ENCODE data around the gene LRTM1.
A peak's percentile ranks its signal among the peaks of the same experiment; 100 is the strongest.

The LRTM1 gene

DNA sequence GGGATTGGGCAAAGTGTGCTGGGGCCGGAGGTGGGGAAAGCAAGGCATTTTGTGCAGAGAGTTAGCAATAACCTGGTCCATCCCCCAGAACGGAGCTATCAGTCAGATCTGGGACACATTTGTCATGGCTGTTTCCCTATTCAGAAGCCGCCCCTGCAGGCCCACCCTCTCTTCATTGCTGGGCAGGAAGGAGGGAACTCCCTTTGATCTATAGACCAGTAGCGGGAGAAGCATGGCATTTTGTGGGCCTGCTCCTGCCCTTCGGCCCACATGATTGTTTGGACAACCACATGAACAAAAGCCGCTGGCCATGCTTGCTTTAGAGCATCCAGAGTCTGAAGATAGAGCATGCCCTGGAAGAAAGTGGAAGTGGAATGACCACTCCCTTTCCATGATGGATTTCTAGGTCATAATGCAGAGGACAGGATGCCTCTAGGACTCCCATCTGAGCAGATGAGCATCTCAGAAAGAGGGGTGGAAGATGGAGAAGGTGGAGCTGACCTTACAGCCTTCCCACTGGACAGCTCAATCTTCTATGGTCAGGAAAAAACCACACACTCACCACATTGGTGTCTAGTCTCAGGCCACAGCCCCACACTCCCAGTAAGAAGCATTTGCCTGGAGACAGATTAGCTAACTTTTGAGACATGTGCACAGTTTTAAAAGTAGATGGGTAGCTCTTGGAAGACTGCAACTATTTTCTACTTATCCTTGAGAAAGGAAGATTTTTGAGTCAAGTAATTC lies 11.9 kb upstream of the LRTM1 start:
- no peak for DNase-seq

DNA sequence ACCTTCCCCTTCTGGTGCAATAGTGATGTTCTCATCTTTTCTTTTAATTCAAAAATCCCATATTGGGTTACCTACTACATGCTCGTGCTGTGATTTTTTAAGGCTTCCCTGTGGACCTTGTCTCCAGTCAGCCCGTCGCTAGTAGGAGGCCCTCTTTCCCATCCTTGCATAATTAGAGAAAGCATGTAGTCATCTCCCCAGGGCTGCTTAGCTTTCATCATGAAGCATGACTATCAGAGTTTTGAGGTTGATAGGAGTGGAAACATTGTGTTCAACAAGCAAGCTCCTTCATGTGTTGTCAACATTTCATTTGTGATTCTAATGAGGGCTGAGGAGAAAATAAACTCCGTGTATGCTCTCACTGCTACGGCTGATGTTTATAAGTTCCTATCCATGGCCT lies 8.7 kb upstream of the LRTM1 start:
- no peak for DNase-seq

DNA sequence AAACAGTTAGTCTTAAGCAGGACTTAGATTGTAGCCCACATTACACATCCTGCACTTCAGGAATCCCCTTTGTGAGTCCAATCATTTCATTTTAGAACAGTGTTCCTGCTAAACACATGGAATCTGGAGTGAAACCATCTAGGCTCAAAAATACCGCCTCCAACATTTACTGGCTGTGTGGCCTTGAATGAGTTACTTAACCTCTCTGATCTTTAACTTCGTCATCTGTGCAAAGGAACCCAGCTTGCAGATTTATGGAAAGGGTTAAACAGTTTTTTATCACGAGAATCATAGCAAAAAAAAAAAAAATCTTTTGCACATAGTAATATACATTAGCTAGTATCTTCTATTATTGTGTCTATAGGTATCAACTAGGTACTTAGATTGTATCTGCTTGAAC lies 8.0 kb upstream of the LRTM1 start:
- no peak for DNase-seq

DNA sequence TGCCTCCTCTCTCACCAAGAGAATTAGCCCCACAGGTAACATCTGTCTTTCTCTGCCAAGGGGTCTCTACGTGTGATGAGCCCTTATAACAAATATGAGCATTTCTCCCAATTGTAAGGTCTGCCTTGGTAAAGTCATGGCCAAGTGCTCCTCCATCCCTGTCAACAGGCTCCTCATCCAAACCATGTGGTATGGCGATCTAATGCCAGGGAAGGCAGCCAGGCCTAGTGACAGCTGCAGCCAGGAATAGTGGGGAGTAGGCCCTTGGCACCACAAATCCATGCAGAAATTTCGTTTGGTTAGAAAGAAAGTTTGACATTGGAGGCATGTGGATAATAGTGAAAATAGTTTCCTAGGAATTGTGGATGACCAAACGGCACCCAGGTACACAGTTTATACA lies 4.7 kb upstream of the LRTM1 start:
- no peak for DNase-seq

DNA sequence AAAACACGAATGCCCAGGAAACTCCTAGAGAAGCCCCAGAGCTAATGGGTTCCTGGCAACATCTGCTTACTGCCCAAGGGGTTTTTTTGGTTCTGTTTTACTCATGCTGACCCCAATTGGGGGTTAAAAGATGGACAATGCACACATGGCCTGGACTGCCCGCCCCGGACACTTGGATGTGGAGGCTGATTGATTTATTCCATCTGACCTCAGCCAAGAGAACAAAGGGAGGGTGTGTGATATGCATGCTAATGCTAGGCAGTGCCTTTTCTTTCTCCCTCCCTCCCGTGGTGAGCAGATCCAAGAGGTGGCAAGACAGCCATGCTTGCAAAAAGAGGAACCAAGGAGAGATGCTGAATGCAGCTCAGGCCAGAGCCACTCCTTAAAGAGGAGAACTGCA lies 3.3 kb upstream of the LRTM1 start:
- peak; percentile 32 for DNase-seq

DNA sequence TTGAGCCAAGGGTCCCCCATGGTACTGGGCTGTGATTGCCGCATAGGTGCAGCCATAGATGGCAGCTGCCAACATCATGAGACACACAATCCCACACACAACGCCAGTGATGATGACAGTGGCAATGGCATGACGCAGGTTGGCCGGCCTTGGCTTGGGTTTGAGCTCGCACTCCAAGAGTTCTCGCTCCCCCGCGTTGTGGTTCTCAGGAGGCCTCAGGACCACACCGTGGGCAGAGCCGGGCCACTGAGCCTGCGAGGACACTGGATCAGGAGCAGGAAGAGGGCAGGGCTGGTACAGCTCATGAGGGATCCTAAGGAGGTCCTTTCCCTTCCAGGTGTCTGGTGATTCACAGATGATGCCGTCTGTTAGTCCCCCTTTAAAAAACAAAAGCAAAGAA lies 9.3 kb downstream of the LRTM1 start:
- DNase-seq = no peak

DNA sequence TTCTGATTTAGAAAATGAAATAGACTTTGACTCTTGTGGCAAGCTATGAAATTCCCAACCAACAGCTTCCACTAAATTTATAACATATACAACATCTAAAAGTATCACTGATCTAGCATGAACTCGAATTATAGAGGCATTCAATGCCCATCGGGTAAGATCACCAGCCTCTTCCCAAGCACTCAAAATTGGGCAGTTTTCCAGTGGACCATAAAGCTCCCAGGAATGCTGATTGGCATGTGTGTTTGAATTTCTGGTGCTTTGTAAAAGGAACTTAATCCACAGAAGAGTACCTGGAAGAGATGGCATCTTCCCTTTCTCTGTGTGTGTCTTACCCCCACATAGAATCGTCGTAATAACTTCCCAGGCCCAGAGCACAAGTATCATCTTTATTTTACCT lies 10.0 kb downstream of the LRTM1 start:
- DNase-seq = no peak

DNA sequence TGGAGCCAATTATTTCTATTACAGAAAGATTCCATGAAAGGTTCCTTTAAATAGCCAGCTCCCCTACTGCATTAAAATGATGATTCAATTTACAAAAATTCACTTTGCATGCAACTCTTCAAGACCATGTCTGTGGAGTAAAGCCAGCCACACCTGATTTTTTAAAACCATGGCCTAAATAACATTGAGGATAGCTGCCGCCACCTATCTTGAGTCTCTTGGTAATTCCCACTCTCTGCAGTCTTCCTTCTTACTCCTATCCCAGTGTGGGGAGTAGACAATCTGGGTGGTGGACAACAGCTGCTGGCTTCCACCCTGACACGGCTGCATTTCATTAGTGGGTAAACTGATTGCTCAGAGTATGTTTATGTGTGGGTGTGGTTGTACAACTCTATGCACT lies 10.7 kb downstream of the LRTM1 start:
- DNase-seq = no peak

DNA sequence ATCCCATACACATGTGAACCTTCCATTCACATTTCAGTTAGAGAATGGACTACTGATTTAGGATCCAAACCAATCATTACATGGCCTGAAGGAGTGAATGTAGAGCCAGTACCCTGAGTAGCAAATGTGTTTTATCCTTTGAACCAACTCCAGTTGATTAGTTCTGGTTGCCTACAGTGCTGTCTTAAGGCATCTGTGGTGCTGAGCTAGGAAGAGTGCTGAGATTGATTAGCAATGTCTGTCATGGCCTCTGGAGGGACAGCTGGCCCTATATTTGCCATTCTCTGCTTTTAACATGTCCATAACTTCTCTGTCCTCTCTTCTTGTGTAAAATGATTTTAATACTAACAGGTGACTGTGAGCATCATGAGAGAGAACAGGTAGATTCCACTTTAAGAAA lies 11.1 kb downstream of the LRTM1 start:
- DNase-seq = no peak

DNA sequence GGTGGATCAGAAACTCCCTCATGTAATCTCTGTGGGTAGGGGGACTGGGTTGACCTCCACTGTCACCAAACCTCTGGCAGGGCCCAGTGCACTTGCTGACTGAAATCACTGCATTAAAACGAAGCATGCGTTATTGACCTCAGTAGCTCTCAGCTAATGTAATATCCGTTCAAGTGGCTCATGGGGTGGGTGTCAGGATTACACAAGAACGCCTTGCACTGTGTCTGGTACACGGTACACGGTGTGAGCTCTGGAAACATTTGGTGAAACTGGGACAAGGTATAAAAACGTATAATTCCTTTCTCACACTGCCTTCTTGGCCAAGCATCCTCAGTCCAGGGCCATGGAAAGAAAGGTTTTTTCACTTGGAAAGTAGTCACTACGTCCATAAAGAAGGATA lies 11.9 kb downstream of the LRTM1 start:
- DNase-seq = no peak

DNA sequence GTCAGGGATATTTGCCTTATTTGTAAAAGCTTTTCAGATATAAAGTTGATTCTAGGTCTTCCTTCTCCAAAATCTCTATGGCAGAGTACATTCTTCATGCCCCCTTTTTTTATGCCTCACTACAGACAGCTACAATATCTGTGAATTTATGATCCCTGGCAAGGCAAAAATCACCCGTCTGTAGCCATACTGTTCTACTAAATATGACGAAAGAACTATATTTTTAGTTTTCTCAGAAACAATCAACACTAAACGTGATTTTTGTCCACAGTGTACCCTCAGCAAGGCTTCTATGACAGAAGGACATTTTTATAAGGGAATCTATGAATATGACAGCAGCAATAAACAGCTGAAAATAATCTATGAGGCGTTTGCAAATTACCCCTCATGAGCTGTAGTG lies 12.7 kb downstream of the LRTM1 start:
- no peak for DNase-seq

DNA sequence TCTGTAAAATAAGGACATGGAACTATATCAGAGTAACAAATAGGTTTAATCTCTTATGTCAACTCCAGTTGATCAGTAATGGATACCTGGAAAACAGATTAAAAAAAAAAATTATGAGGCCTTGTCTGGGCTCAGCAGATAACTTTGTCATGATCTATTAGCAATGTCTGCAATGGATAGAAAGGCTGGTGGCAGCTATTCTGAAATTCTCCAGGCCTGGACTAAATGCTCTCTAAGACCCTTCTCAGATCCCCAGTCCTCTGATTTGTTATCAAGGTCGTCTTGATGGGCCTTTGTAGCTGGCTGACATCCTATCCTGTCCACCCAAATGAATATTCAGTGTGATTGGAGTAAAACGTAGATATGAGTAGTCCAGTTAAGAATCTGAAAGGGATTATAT lies 13.7 kb downstream of the LRTM1 start:
- DNase-seq = no peak

DNA sequence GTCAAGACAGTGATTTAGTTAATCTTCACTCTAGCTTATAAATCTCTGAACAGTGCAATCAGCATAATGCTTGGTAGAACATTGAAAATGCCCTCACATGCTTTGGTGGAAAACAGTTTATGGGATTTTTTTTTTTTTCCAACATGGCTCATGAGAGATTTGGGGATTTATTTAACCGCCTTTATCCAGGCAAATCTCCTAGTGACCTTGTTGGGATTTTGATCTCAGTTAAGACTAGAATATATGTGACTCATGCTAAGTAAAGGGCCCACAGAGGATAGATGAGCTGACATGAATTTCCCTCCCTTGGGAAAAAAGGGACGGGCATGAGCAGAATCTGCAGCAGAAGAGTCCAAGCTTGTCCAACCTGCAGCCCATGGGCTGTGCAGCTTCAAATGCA lies 18.7 kb downstream of the LRTM1 start:
- no peak for DNase-seq

DNA sequence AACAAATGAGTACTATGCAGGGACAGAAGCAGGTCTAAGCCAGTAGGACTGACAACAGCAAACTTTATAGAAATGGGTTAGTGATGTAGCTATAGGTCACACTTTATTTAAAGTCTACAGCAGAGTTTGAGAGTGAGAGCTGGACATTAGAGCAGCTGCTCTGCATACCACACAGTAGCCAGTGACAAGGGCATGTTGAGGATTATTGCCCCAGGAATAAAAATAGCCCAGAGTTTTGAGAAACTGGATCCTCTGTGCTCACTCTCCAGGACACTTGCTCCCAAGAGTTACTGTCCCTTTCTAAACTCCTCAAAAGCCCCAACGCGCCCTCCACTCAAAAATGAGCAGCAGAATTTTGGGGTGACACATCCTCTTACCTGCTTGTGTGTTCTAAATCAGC lies 21.1 kb downstream of the LRTM1 start:
- no peak for DNase-seq

DNA sequence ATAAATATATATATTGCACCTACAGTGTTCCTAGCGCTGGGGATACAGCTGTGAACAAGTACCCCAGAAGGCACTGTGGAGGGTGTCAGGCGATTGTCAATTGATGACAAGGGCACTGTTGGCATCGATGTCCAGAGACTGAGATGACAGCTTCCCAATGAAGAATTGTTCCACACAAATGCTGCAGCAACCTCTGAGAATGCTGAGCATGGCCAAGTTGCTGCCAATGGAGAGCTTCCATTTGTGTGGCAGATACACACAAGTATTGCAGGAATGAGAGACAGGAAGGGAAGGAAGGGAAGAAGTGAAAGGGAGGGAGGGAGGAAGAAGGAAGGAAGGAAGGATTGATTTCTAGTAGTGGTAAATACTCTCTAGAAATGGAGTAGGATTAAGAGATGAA lies 21.9 kb downstream of the LRTM1 start:
- no peak for DNase-seq

DNA sequence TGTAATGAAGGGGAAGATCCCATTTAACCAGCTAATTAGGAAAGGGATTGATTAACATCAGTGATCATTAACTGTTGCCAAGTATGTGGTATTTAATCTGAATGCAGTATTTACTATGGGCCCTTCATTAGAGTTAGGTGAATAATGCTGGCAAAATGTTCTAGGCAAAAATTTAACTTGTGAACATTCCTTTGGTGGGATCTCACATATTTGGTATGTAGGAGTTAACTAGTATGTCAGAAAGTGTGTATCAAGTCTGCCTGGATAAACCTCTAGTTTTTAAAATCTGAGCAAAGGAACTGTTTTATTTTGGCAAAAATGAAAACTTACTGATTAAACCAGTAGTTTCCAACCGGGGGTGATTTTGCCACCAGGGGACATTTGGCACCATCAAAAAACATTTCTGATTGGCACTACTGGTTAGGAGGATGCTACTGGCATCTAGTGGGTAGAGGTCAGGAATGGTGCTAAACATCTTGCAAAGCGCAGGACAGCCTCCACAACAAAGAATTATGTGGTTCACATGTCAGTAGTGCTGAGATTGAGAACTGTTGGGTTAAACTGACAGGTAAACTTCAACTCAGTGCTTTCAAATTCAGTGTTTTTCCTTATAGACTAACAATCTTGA lies 22.5 kb downstream of the LRTM1 start:
- no peak for DNase-seq

DNA sequence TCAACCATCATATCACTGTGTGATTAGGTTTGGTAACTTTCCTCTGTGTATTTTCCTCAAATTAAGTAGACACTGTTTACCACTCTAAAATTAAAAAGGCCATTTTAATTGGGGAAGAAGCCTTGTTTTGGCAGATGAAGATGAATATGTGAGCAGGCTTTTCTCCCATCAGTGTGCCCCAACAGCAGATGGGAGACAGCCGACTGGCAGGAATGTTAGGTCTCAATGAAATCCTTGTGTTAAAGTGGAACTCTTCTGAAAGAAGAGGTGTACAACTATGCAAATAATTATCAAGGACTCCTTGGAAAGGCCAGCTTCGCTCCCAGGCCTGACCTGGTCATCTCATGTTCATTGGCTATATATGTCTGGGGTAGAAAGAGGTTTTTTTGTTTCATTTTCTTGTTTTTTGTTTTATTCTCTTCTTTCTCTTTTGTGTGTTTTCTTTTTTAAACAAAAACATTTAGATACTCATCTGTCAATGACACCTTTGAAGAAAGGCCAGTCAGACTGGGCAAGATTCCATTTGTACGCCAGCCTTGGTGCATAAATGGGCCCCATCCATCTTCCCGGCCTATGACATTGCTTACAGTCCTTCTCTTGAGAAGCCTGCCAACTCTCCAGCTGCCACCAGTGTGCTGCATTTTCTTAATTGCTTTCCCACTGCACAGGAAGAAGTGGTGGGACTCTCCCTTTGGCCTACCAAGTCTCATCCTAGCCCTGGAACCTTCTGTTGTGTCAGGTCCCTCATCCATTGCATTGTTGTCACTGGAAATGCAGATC lies 25.8 kb downstream of the LRTM1 start:
- no peak for DNase-seq

DNA sequence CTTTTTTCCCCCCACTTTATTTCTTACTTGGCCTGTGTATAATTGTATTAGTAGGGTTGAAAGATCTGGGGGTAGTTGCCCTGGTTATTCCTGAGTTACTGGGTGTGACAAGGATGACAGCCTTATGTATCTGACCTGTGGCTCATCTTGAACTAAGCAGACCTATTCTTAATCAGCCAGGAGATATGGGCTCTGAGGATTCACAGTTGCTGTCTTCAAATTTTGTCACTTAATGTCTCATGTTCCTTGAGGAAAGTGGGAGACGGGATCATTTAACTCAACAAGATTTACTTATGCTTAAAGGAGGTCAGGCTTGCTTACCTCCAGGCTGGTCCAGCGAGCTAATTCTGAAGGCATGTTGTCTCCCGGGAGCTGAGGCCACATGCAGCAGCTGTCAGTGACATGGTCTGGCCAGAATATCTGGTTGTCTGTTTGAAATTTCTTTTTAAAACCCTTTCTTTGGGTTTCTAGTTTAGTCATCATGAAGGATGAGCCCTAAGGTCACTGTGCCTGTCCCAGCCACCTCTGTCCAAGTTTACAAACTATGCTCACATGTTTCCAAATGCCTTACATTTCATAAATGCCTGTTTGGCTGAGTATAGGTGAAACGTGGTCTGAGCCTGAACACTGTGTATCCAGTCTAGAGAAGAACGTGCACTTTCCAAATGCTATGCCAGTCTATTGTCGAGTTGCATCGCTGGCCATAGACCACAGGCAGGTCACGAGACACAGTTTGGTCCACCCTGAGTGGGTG lies 26.8 kb downstream of the LRTM1 start:
- no peak for DNase-seq

DNA sequence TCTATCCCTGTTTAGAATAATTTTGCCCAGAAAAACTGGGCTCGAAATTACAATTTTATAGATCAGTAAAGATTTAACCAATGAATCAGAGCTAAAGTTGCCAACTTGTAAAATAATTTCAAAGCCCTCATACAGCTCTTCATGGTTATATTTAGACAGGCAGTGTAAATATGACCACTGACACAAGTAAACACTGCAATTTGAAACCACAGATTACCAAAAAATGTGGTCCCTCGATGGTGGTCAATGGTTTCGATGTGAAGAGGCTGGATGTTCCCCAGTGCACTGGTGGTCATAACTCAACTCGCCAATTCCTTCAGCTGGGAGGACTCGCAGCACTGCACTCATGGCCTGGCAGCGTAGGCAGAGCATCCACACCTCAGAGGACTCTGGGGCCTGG lies 28.6 kb downstream of the LRTM1 start:
- DNase-seq = no peak

DNA sequence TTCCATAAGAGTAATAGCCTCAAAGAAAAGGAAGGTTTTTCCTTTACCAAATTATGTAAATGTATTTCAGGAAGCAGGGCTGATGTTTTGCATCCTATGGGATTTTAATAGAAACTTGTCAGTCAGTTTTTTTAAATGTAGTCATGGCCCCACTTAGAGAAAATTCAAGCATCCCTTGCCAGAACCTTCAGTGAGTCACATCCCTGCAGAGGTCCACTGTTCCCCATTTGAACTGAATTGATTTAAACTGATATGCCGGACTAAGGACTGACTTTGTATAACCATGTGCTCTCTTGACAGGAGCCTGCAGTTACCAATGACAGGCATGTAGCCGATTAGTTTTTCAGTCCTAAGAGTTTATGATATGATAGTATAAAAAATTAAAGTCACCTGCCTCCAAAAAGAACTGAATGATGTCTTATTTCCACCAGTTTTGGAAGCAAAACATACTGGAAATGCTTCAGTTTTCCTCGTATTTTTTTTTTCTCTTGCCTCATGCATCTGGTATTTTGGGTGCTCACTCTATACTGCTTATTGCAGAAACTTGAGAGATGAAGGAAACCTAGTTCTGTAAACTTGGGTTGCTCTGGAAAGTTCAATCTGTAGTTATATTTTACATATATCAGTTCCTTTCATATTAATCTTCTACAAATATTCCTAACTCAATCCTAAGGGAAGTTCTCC lies 30.7 kb downstream of the LRTM1 start:
- no peak for DNase-seq

DNA sequence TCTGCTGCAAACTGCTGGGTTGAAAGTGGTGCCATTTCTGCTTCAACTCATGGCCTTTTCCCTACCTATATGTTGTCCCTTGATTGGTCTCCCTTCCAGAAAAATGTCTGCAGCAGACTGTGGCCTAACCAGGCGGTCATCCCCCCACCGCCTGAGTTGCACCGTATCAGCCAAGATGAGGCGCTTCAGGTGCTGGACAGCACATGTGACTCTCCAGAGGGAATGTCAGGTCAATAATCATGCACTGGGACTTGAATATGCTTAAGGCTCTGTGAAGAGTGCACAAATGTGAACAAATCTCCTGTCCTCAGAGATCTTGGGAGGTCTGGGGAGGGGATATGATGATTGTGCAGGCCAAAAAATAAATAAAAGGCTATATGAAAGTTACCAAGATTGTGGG lies 32.2 kb downstream of the LRTM1 start:
- no peak for DNase-seq

DNA sequence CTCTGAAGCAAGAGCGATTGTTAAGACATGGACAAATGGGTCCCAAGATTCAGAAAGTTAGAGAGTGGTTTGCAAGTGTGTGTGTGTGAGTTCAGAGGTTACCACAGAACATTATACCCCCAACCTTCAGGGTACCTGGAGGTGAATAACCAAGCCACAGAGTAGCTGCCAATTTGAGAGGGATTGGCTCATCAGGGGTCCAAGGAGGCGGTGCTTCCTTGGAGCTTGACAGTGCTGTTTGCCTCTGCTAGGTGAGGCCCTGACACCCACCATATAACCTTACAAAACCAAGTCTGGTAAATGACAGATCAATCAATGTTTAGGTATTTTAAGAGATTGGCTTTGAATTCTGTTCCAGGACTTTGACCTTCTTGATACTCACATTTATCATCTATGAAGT lies 35.7 kb downstream of the LRTM1 start:
- DNase-seq = no peak

DNA sequence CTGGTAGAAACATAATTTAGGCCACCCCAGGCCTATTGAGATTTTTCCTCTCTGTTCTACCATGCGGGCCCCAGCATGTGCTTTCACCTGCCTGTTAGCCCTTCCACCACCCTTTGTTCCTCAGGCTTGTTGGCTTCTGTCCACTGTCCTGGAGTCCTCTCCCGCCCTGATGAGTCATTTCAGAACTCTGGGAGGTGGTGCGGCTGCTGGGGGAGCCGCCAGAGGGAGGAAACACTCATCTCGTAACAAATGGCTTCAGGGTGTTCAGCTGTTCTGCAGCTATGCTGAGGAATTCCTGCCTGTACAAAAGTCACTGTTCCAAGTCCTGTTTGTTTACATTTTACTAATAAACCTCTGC lies 36.3 kb downstream of the LRTM1 start:
- DNase-seq = peak; percentile 88

Data from NCI-H69 (cell line).